ENCODE measurements around the gene USP11. TPM values are rescaled to one million over a fixed set of nuclear protein-coding genes. Genes with fewer than 3 reads are reported as not detected.

Gene USP11
- total RNA-seq, 2 donors from 2014 or later: 50.8 to 68.6 TPM

GRCh38 chrX:47264483-47265173, 31.8 kb downstream of the USP11 start:
- DNase-seq (ENCODE audit: low spot score): no peak
- ATAC-seq (ENCODE audit: insufficient number of reproducible peaks, low FRiP score, low read depth): no peak
- H3K36me3 ChIP-seq: no peaks in the 10 kb centered on the region
- TF ChIP-seq, protein P1, sequence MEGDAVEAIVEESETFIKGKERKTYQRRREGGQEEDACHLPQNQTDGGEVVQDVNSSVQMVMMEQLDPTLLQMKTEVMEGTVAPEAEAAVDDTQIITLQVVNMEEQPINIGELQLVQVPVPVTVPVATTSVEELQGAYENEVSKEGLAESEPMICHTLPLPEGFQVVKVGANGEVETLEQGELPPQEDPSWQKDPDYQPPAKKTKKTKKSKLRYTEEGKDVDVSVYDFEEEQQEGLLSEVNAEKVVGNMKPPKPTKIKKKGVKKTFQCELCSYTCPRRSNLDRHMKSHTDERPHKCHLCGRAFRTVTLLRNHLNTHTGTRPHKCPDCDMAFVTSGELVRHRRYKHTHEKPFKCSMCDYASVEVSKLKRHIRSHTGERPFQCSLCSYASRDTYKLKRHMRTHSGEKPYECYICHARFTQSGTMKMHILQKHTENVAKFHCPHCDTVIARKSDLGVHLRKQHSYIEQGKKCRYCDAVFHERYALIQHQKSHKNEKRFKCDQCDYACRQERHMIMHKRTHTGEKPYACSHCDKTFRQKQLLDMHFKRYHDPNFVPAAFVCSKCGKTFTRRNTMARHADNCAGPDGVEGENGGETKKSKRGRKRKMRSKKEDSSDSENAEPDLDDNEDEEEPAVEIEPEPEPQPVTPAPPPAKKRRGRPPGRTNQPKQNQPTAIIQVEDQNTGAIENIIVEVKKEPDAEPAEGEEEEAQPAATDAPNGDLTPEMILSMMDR (IDR thresholded peaks at IDR 0.05): no peak
- no peak overlapping the region for H3K27ac ChIP-seq
- no peaks in the 10 kb centered on the region for H3K9me3 ChIP-seq
- H3K4me1 ChIP-seq (ENCODE audit: control insufficient read depth in 1 of 2, low read depth in 2 of 2): no peaks in the 10 kb centered on the region
- H3K27me3 ChIP-seq (replicated peaks; ENCODE audit: insufficient read depth): no peaks in the 10 kb centered on the region
- no peak overlapping the region for H3K4me3 ChIP-seq

- DNase-seq (ENCODE audit: low spot score): no peak
- Histone ChIP-seq H3K27me3 (replicated peaks; ENCODE audit: insufficient read depth) (no peaks in the 10 kb centered on the region), H3K27ac (no peak overlapping the region), H3K36me3 (no peaks in the 10 kb centered on the region), H3K9me3 (no peaks in the 10 kb centered on the region), H3K4me3 (no peak overlapping the region), H3K4me1 (ENCODE audit: control insufficient read depth in 1 of 2, low read depth in 2 of 2) (no peaks in the 10 kb centered on the region)
- TF ChIP-seq, protein P1 (IDR thresholded peaks at IDR 0.05): no peak
- ATAC-seq (ENCODE audit: insufficient number of reproducible peaks, low FRiP score, low read depth): no peak
These were observed 33.8 kb downstream of the USP11 start for GRCh38 chrX:47266643-47267042.

DNA sequence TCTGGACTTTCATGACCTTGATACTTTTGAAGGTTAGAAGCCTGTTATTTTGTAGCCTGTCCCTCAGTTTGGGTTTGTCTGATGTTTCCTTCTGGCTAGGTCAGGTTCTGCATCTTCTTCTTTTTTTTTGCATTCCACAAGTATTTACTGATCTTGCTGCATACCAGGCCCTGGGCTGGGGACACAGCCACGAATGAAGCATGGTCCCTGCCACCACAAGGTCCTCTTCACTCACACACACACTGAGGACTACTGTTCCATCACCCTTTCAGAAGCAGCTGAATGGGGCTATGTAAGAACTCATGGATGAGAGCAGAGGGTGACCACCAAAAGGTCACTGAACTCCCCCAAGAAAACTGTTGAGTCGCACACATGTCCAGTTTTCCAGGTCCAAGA, 39.2 kb downstream of the USP11 start:
- Histone ChIP-seq H3K4me3 (no peak overlapping the region), H3K36me3 (no peaks in the 10 kb centered on the region), H3K4me1 (ENCODE audit: control insufficient read depth in 1 of 2, low read depth in 2 of 2) (no peaks in the 10 kb centered on the region), H3K27ac (no peak overlapping the region), H3K27me3 (replicated peaks; ENCODE audit: insufficient read depth) (no peaks in the 10 kb centered on the region), H3K9me3 (no peaks in the 10 kb centered on the region)
- ATAC-seq (ENCODE audit: insufficient number of reproducible peaks, low FRiP score, low read depth) (no peak), DNase-seq (ENCODE audit: low spot score) (no peak)
- TF ChIP-seq, protein P1 (IDR thresholded peaks at IDR 0.05): no peak

DNA sequence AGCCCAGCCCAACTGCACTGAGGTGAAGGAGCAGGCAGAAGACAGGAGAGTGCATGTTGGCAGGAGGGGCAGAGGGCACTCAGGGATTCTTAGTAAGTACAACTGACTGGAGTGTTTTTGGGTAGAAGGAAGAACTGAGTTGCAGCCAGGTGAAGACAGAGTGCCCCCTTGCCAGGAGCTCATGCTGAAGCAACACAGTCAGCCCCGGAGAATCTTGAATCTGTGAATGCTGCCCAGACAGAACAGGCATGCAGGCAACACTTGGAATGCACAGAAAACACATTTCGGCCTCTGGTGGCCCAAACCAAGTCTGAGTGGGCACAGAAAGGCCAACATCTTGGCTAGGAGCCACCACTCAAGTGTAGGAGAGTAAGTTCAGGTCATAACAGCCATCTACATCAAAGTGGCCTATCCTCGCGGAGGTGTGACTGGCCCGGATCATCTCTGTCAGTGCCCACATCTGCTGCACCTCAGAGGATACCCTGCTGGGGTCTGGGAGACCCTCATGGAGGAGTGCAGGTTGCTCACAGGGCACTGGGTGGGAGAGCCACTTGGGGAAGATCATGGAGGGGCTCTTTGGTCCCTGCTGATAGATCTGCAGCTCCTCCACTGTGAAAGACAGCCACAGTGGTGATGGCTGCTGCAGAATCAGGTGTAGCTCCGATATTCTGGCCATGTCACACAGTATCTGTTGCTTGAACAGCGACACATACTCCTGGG, 40.4 kb downstream of the USP11 start:
- no peaks in the 10 kb centered on the region for H3K36me3 ChIP-seq

GRCh38 chrX:47278691-47279090, 45.9 kb downstream of the USP11 start:
- H3K27me3 ChIP-seq (replicated peaks; ENCODE audit: insufficient read depth): no peaks in the 10 kb centered on the region
- H3K9me3 ChIP-seq: no peaks in the 10 kb centered on the region
- no peaks in the 10 kb centered on the region for H3K36me3 ChIP-seq
- TF ChIP-seq, protein P1 (IDR thresholded peaks at IDR 0.05): no peak
- DNase-seq (ENCODE audit: low spot score) (no peak), ATAC-seq (ENCODE audit: insufficient number of reproducible peaks, low FRiP score, low read depth) (no peak)
- H3K4me1 ChIP-seq (ENCODE audit: control insufficient read depth in 1 of 2, low read depth in 2 of 2): no peaks in the 10 kb centered on the region
- H3K4me3 ChIP-seq: no peak overlapping the region
- no peak overlapping the region for H3K27ac ChIP-seq

More for the DNA sequence above, 40.4 kb downstream of the USP11 start:
- no peaks in the 10 kb centered on the region for H3K9me3 ChIP-seq
- TF ChIP-seq, protein P1 (IDR thresholded peaks at IDR 0.05): no peak
- H3K27me3 ChIP-seq (replicated peaks; ENCODE audit: insufficient read depth): no peaks in the 10 kb centered on the region
- no peak overlapping the region for H3K4me3 ChIP-seq
- no peak for DNase-seq (ENCODE audit: low spot score)
- no peaks in the 10 kb centered on the region for H3K4me1 ChIP-seq (ENCODE audit: control insufficient read depth in 1 of 2, low read depth in 2 of 2)
- H3K27ac ChIP-seq: no peak overlapping the region
- ATAC-seq (ENCODE audit: insufficient number of reproducible peaks, low FRiP score, low read depth): no peak

All from thoracic aorta (tissue), 2 donors.